Endothelial cell of umbilical vein (primary cell): ENCODE measurements around the gene CYB5D1. TPM values are rescaled to one million over a fixed set of nuclear protein-coding genes. Genes with fewer than 3 reads are reported as not detected.
"Not testable (repeated sequence)": the region's sequence is repeated elsewhere in the genome, so short reads cannot be mapped to it uniquely, and the experiment has no call there.

Experiments
- BruUV-seq: library from RNA; stranded (reverse); fragments of 400-500 nt; replicated peaks from 2 replicates; lab custom pipeline; 2021; lab: Mats Ljungman, UMichigan
- CTCF ChIA-PET: fragments of 300-600, 350-600 bp; sonication (Branson Sonifier 250); formaldehyde crosslinking; loops from one replicate; lab custom pipeline; 2021; ENCODE audit warnings: antibody characterized with exemption, inconsistent platforms; lab: Charles Lee
- POLR2A ChIA-PET: fragments of 300-600, 350-600 bp; sonication (Branson Sonifier 250); formaldehyde crosslinking; loops from one replicate; lab custom pipeline; 2021; ENCODE audit warnings: antibody characterized with exemption, inconsistent platforms; lab: Charles Lee
- DNase-seq: peaks from one replicate; pipeline ENCODE4 v3.0.0-alpha.2; 2011; ENCODE audit warnings: low read depth, low spot score
- FAIRE-seq: peaks from 2 replicates; lab custom pipeline; 2011; peaks lifted over from hg19 to GRCh38; lab: Jason Lieb, UNC
- H2AFZ ChIP-seq: 2 replicates; pipeline ENCODE4 v1.6.0; 2012; ENCODE audit warnings: low read depth, low read length, control low read depth, inconsistent platforms
- H3K27ac ChIP-seq: 2 replicates; pipeline ENCODE4 v1.5.1; 2011; ENCODE audit warnings: low read depth, mild to moderate bottlenecking, control low read depth, low read length, moderate library complexity; ENCODE audit not compliant: insufficient read depth
- H3K27me3 ChIP-seq, 2 experiments: 2 replicates each; pipeline versions ENCODE4 v1.6.0 to v1.6.1; 2011; ENCODE audit warnings: low read length in 2 of 2, mixed read lengths in 1 of 2; ENCODE audit not compliant: control insufficient read depth in 2 of 2, insufficient read depth in 2 of 2
- H3K36me3 ChIP-seq, 2 experiments: 2 replicates in 1 of 2; 3 replicates in 1 of 2; pipeline ENCODE4 v1.5.1; 2011; ENCODE audit warnings: low read length in 2 of 2, mild to moderate bottlenecking in 1 of 2, moderate library complexity in 1 of 2; ENCODE audit not compliant: control insufficient read depth in 2 of 2, insufficient read depth in 2 of 2; ENCODE audit errors: extremely low read depth in 1 of 2
- H3K4me1 ChIP-seq: 3 replicates; pipeline ENCODE4 v1.5.1; 2011; ENCODE audit warnings: mild to moderate bottlenecking, low read length; ENCODE audit not compliant: control insufficient read depth, insufficient read depth; ENCODE audit errors: extremely low read depth
- H3K4me2 ChIP-seq: 2 replicates; pipeline ENCODE4 v1.6.1; 2011; ENCODE audit warnings: low read length, control low read depth, mixed read lengths; ENCODE audit not compliant: insufficient read depth
- H3K4me3 ChIP-seq, 3 experiments: fragments of 200-600 bp in 1 of 3; sonication (generic), shearing (Covaris generic) in 1 of 3; replicated peaks in 1 of 3; 2 replicates each; pipeline ENCODE4 v1.5.1; 2011 to 2016; ENCODE audit warnings: control low read depth in 3 of 3, low read length in 3 of 3, mild to moderate bottlenecking in 2 of 3, inconsistent platforms in 1 of 3, low read depth in 1 of 3, moderate library complexity in 1 of 3; ENCODE audit not compliant: insufficient read depth in 1 of 3
- H3K79me2 ChIP-seq: 2 replicates; pipeline ENCODE4 v1.6.0; 2012; ENCODE audit warnings: low read length, inconsistent platforms; ENCODE audit not compliant: control insufficient read depth, insufficient read depth
- H3K9ac ChIP-seq: replicated peaks from 2 replicates; pipeline ENCODE3; 2011; ENCODE audit warnings: low read length, control low read depth; ENCODE audit not compliant: insufficient read depth; ENCODE audit errors: extremely low read depth
- H3K9me1 ChIP-seq: replicated peaks from 3 replicates; pipeline ENCODE4 v1.6.0; 2011; ENCODE audit warnings: mild to moderate bottlenecking, low read length; ENCODE audit not compliant: control insufficient read depth, insufficient read depth; ENCODE audit errors: extremely low read depth
- H3K9me3 ChIP-seq: replicated peaks from 2 replicates; pipeline ENCODE4 v1.5.1; 2012; ENCODE audit warnings: low read length, inconsistent platforms; ENCODE audit not compliant: control insufficient read depth, insufficient read depth
- H4K20me1 ChIP-seq: replicated peaks from 2 replicates; pipeline ENCODE3; 2011; ENCODE audit warnings: mild to moderate bottlenecking, low read length; ENCODE audit not compliant: control insufficient read depth, insufficient read depth; ENCODE audit errors: extremely low read depth
- EZH2 ChIP-seq: IDR thresholded peaks from 2 replicates; pipeline ENCODE4 v1.6.1; 2012; ENCODE audit warnings: borderline replicate concordance, low read depth, mild to moderate bottlenecking, moderate library complexity, low read length, inconsistent platforms; ENCODE audit not compliant: severe bottlenecking
- GATA2 ChIP-seq: IDR thresholded peaks from 2 replicates; pipeline ENCODE4 v1.7.0; 2011; ENCODE audit warnings: low read depth, mild to moderate bottlenecking, moderate library complexity, mixed read lengths, low read length; ENCODE audit not compliant: insufficient read length, insufficient read depth
- MYC ChIP-seq: IDR thresholded peaks from one replicate; pipeline ENCODE4 v1.6.1; 2011; ENCODE audit warnings: mild to moderate bottlenecking, low read depth, low read length
- POLR2A ChIP-seq: IDR thresholded peaks from 2 replicates; pipeline ENCODE4 v1.6.1; 2012; ENCODE audit warnings: low read depth, mild to moderate bottlenecking, control low read depth, low read length
- POLR2AphosphoS5 ChIP-seq: IDR thresholded peaks from 2 replicates; pipeline ENCODE4 v1.6.1; 2012; ENCODE audit warnings: low read depth, mild to moderate bottlenecking, control low read depth, low read length, moderate library complexity; ENCODE audit not compliant: insufficient read depth
- dilution Hi-C: fragments of 300-500 bp; cut with MboI; formaldehyde crosslinking; loops from one replicate; pipeline ENCODE4 v1.15.0; 2019; ENCODE audit warnings: low sequenced_read_pairs; ENCODE audit not compliant: extremely low pct_ligation_motif_present
- intact Hi-C: fragments of 100-400 bp; cut with micrococcal nuclease; formaldehyde crosslinking; loops from one replicate; pipeline ENCODE4 v1.10.0; 2022
- polyA plus RNA-seq, 4 experiments: library from polyadenylated mRNA; depleted of rRNA in 3 of 4; stranded (reverse) in 3 of 4; unstranded in 1 of 4; fragments of >200 nt; gene quantifications; 2 replicates each; pipeline versions ENCODE4 v1.2.1 to v1.2.3, GENCODE V29; 2011 to 2012; ENCODE audit warnings: missing spikeins in 1 of 4
- total RNA-seq: library from RNA; stranded (reverse); gene quantifications from 2 replicates; pipeline ENCODE4 v1.2.3, GENCODE V29; 2021
- TF ChIP-seq, protein P1 (sequence below), 2 donors: IDR thresholded peaks; 1 replicate in 1 of 2; 2 replicates in 1 of 2; pipeline ENCODE4 v1.5.1; 2011; ENCODE audit warnings: low read length in 2 of 2, mild to moderate bottlenecking in 2 of 2, moderate library complexity in 2 of 2, control low read depth in 1 of 2, inconsistent platforms in 1 of 2, low read depth in 1 of 2; ENCODE audit not compliant: insufficient read depth in 1 of 2; ENCODE audit errors: extremely low read depth in 1 of 2
- TF ChIP-seq, protein P2 (sequence below): IDR thresholded peaks from 2 replicates; pipeline ENCODE4 v1.6.1; 2011; ENCODE audit not compliant: insufficient read depth, insufficient read length

Gene CYB5D1
- total and polyA plus RNA-seq, 2 donors (not counting 3 experiments of a cell fraction or from before 2014, with no cell fraction given): 9.4 to 18.1 TPM

DNA sequence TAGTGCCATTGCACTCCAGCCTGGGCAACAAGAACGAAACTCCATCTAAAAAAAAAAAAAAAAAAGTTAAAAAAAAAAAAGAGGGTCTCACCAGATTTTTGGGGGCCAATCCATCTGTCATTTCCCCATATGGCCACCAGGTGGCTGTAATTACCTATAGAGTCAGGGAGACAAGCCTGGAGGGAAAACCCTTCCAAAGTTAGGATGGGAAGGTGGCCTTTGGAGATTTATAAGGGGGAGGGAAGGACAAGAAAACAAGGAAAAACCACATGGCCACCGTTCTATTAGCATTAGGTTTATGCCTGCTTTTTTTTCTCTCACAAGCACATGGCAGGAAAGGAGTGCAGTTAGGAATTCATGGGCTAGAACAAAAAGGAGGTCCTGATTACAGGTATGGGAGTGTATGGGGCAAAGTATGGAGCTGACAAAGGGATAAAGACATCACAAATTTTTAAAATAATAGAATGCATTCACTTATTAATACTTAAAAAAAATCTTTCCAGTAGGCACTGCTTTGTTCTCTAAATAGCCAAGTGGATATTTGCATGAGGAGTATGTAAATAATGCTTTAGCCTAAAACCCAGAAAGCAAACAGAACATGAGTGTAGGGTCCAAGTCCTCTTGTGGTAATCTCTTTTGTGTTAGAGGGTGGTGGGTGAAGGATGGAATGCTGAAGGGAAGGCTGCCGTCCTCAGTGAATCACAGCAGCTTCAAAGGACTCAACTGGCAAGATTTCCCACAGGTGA lies 5.1 kb downstream of the CYB5D1 start:
- H3K27ac ChIP-seq: no peak overlapping the region
- DNase-seq (peak; percentile 57), FAIRE-seq (no peak)
- H3K79me2 ChIP-seq: no peaks in the 10 kb centered on the region
- H2AFZ ChIP-seq: no peak overlapping the region
- no peak overlapping the region for H3K4me2 ChIP-seq
- dilution Hi-C loops (no loop called here), intact Hi-C loops (loop anchor here (1.0 kb wide), 5 partner anchors 24 to 194 kb away; no protein-coding TSS in a partner anchor)
- peaks cover 15% of the 10 kb centered on the region for H3K4me1 ChIP-seq
- no peak for TF ChIP-seq POLR2AphosphoS5
- TF ChIP-seq, protein P1, sequence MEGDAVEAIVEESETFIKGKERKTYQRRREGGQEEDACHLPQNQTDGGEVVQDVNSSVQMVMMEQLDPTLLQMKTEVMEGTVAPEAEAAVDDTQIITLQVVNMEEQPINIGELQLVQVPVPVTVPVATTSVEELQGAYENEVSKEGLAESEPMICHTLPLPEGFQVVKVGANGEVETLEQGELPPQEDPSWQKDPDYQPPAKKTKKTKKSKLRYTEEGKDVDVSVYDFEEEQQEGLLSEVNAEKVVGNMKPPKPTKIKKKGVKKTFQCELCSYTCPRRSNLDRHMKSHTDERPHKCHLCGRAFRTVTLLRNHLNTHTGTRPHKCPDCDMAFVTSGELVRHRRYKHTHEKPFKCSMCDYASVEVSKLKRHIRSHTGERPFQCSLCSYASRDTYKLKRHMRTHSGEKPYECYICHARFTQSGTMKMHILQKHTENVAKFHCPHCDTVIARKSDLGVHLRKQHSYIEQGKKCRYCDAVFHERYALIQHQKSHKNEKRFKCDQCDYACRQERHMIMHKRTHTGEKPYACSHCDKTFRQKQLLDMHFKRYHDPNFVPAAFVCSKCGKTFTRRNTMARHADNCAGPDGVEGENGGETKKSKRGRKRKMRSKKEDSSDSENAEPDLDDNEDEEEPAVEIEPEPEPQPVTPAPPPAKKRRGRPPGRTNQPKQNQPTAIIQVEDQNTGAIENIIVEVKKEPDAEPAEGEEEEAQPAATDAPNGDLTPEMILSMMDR (IDR thresholded peaks at IDR 0.05; ENCODE audit: extremely low read depth in 1 of 2, insufficient read depth in 1 of 2, low read depth in 1 of 2, low read length in 2 of 2): peak; percentile 46 to 63
- no peak for TF ChIP-seq GATA2
- TF ChIP-seq EZH2: no peak
- no peak for TF ChIP-seq POLR2A
- TF ChIP-seq, protein P2, sequence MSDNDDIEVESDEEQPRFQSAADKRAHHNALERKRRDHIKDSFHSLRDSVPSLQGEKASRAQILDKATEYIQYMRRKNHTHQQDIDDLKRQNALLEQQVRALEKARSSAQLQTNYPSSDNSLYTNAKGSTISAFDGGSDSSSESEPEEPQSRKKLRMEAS: no peak
- no peak for TF ChIP-seq MYC
- no peak overlapping the region for H3K9ac ChIP-seq
- no peak overlapping the region for H3K4me3 ChIP-seq
- H3K36me3 ChIP-seq: no peaks in the 10 kb centered on the region
- ChIA-PET POLR2A (no interaction called here), CTCF (interaction anchor here (0.7 to 5.2 kb wide), 25 partner anchors 10 to 833 kb away, joined by 3 to 58 read pairs (median 4); partner anchors contain the start of gene KDM6B)
- BruUV-seq: no TSS peak
- H3K27me3 ChIP-seq: no peaks in the 10 kb centered on the region
- peaks cover 2% of the 10 kb centered on the region for H4K20me1 ChIP-seq
- H3K9me3 ChIP-seq: no peaks in the 10 kb centered on the region
- no peaks in the 10 kb centered on the region for H3K9me1 ChIP-seq

DNA sequence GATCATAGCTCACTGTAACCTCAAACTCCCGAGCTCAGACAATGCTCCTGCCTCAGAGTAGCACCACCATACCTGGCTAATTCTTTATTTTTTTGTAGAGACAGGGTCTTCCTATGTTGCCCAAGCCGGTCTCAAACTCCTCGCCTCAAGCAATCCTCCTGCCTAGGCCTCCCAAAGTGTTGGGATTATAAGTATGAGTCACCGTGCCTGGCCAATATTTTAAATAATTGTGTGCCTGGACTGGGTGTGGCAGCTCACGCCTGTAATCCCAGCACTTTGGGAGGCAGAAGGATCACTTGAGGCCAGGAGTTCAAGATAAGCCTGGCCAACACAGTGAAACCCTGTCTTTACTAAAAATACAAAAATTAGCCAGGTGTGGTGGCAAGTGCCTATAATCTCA lies 6.6 kb downstream of the CYB5D1 start:
- H3K79me2 ChIP-seq, DNase-seq, H3K4me2 ChIP-seq, dilution Hi-C loops, H3K9me1 ChIP-seq, intact Hi-C loops, H3K27me3 ChIP-seq, H2AFZ ChIP-seq, H3K4me3 ChIP-seq, H3K4me1 ChIP-seq, POLR2A ChIA-PET, BruUV-seq, H3K36me3 ChIP-seq, H4K20me1 ChIP-seq, FAIRE-seq, H3K9ac ChIP-seq, H3K27ac ChIP-seq, H3K9me3 ChIP-seq: not testable (repeated sequence)
- CTCF ChIA-PET: interaction anchor here (0.6 to 5.2 kb wide), 14 partner anchors 25 to 193 kb away, joined by 3 to 58 read pairs (median 4); partner anchors contain the start of genes CHD3 and RNF227
